Neural cell (in vitro differentiated cells): ENCODE data around the gene ANKRD33B.

ENCODE experiments used
- CTCF ChIP-seq: fragments of 450-650 bp; IDR thresholded peaks from 2 replicates; pipeline ENCODE4 v1.5.1; 2014; ENCODE audit warnings: antibody characterized with exemption, mild to moderate bottlenecking, moderate library complexity; ENCODE audit not compliant: poor library complexity, severe bottlenecking
- EP300 ChIP-seq: fragments of 450-650 bp; conservative IDR thresholded peaks from 2 replicates; pipeline ENCODE4 v1.6.1; 2014; ENCODE audit warnings: antibody characterized with exemption, mild to moderate bottlenecking, moderate library complexity; ENCODE audit not compliant: poor library complexity, severe bottlenecking
- EZH2 ChIP-seq: fragments of 200-600, 300-800 bp; shearing (Covaris generic), sonication (generic); IDR thresholded peaks from 2 replicates; pipeline ENCODE4 v1.6.1; 2014; ENCODE audit warnings: antibody characterized with exemption, low read length, borderline replicate concordance, mild to moderate bottlenecking; ENCODE audit not compliant: insufficient read depth, poor library complexity, severe bottlenecking
- MXI1 ChIP-seq: fragments of 450-650 bp; conservative IDR thresholded peaks from 2 replicates; pipeline ENCODE4 v1.6.1; 2014; ENCODE audit warnings: antibody characterized with exemption, mild to moderate bottlenecking; ENCODE audit not compliant: poor library complexity, severe bottlenecking
- POLR2AphosphoS5 ChIP-seq: IDR thresholded peaks from 2 replicates; pipeline ENCODE4 v1.6.1; 2012
- RAD21 ChIP-seq: fragments of 450-650 bp; conservative IDR thresholded peaks from 2 replicates; pipeline ENCODE4 v1.6.1; 2014; ENCODE audit warnings: antibody characterized with exemption, mild to moderate bottlenecking, moderate library complexity
- SMC3 ChIP-seq: fragments of 450-650 bp; conservative IDR thresholded peaks from 2 replicates; pipeline ENCODE4 v1.6.1; 2014; ENCODE audit warnings: antibody characterized with exemption, mild to moderate bottlenecking, moderate library complexity; ENCODE audit not compliant: poor library complexity
- TAF1 ChIP-seq: IDR thresholded peaks from 2 replicates; pipeline ENCODE4 v1.6.1; 2012; ENCODE audit warnings: low read depth
- TF ChIP-seq, protein P1 (sequence below): IDR thresholded peaks from 2 replicates; pipeline ENCODE4 v1.6.1; 2012; ENCODE audit warnings: borderline replicate concordance

GRCh38 chr5:10599862-10600284 is 36.0 kb downstream of the ANKRD33B start:
- TF ChIP-seq SMC3 (no peak), CTCF (no peak), POLR2AphosphoS5 (no peak), MXI1 (no peak), EP300 (no peak), EZH2 (no peak), TAF1 (no peak), RAD21 (no peak)
- TF ChIP-seq, protein P1, sequence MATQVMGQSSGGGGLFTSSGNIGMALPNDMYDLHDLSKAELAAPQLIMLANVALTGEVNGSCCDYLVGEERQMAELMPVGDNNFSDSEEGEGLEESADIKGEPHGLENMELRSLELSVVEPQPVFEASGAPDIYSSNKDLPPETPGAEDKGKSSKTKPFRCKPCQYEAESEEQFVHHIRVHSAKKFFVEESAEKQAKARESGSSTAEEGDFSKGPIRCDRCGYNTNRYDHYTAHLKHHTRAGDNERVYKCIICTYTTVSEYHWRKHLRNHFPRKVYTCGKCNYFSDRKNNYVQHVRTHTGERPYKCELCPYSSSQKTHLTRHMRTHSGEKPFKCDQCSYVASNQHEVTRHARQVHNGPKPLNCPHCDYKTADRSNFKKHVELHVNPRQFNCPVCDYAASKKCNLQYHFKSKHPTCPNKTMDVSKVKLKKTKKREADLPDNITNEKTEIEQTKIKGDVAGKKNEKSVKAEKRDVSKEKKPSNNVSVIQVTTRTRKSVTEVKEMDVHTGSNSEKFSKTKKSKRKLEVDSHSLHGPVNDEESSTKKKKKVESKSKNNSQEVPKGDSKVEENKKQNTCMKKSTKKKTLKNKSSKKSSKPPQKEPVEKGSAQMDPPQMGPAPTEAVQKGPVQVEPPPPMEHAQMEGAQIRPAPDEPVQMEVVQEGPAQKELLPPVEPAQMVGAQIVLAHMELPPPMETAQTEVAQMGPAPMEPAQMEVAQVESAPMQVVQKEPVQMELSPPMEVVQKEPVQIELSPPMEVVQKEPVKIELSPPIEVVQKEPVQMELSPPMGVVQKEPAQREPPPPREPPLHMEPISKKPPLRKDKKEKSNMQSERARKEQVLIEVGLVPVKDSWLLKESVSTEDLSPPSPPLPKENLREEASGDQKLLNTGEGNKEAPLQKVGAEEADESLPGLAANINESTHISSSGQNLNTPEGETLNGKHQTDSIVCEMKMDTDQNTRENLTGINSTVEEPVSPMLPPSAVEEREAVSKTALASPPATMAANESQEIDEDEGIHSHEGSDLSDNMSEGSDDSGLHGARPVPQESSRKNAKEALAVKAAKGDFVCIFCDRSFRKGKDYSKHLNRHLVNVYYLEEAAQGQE, result no peak
